ENCODE measurements around the gene LDB3.

The LDB3 gene

GRCh38 chr10:86769991-86770390 lies 101.7 kb downstream of the LDB3 start:
- Mint-ChIP-seq H3K4me1 (peaks cover 45% of the 10 kb centered on the region), H3K27me3 (ENCODE audit: low read depth, poor library complexity) (no peaks in the 10 kb centered on the region), H3K9me3 (no peaks in the 10 kb centered on the region), H3K4me3 (no peak overlapping the region), H3K36me3 (ENCODE audit: low read depth) (peaks cover 21% of the 10 kb centered on the region), H3K27ac (peak overlapping the region; percentile 43)
- no peak for DNase-seq
- no peak for TF ChIP-seq CTCF (IDR thresholded peaks at IDR 0.05)

GRCh38 chr10:86770412-86770960 lies 102.2 kb downstream of the LDB3 start:
- Mint-ChIP-seq H3K4me1 (peaks cover 49% of the 10 kb centered on the region), H3K9me3 (no peaks in the 10 kb centered on the region), H3K27me3 (ENCODE audit: low read depth, poor library complexity) (no peaks in the 10 kb centered on the region), H3K27ac (peak overlapping the region; percentile 43), H3K36me3 (ENCODE audit: low read depth) (peaks cover 19% of the 10 kb centered on the region), H3K4me3 (no peak overlapping the region)
- DNase-seq: no peak
- TF ChIP-seq CTCF (IDR thresholded peaks at IDR 0.05): no peak

GRCh38 chr10:86773498-86773897 lies 105.2 kb downstream of the LDB3 start:
- H3K36me3 Mint-ChIP-seq (ENCODE audit: low read depth): peaks cover 26% of the 10 kb centered on the region
- no peaks in the 10 kb centered on the region for H3K27me3 Mint-ChIP-seq (ENCODE audit: low read depth, poor library complexity)
- H3K4me1 Mint-ChIP-seq: peaks cover 34% of the 10 kb centered on the region
- peaks cover 3% of the 10 kb centered on the region for H3K9me3 Mint-ChIP-seq
- no peak overlapping the region for H3K4me3 Mint-ChIP-seq
- DNase-seq: no peak
- no peak for TF ChIP-seq CTCF (IDR thresholded peaks at IDR 0.05)
- no peak overlapping the region for H3K27ac Mint-ChIP-seq

- H3K27ac Mint-ChIP-seq: peak overlapping the region; percentile 50
Measured at GRCh38 chr10:86775056-86775869, 107.0 kb downstream of the LDB3 start.

GRCh38 chr10:86775870-86776180 lies 107.5 kb downstream of the LDB3 start:
- H3K4me1 Mint-ChIP-seq: peaks cover 13% of the 10 kb centered on the region
- no peak overlapping the region for H3K4me3 Mint-ChIP-seq
- peaks cover 25% of the 10 kb centered on the region for H3K9me3 Mint-ChIP-seq
- peaks cover 49% of the 10 kb centered on the region for H3K36me3 Mint-ChIP-seq (ENCODE audit: low read depth)
- DNase-seq: no peak
- no peaks in the 10 kb centered on the region for H3K27me3 Mint-ChIP-seq (ENCODE audit: low read depth, poor library complexity)
- H3K27ac Mint-ChIP-seq: peak overlapping the region; percentile 33
- TF ChIP-seq CTCF (IDR thresholded peaks at IDR 0.05): no peak

More at GRCh38 chr10:86775056-86775869, 107.0 kb downstream of the LDB3 start:
- peaks cover 20% of the 10 kb centered on the region for H3K9me3 Mint-ChIP-seq
- peaks cover 16% of the 10 kb centered on the region for H3K4me1 Mint-ChIP-seq
- no peak for DNase-seq
- H3K4me3 Mint-ChIP-seq: no peak overlapping the region
- H3K36me3 Mint-ChIP-seq (ENCODE audit: low read depth): peaks cover 43% of the 10 kb centered on the region
- TF ChIP-seq CTCF (IDR thresholded peaks at IDR 0.05): no peak
- no peaks in the 10 kb centered on the region for H3K27me3 Mint-ChIP-seq (ENCODE audit: low read depth, poor library complexity)

All from nephron progenitor cell (in vitro differentiated cells).